Skeletal muscle satellite cell (primary cell): ENCODE data around the gene INPP5J.

Experiments used
- H3K27me3 ChIP-seq: 2 replicates; pipeline ENCODE4 v1.7.0; 2013; ENCODE audit warnings: low read length; ENCODE audit not compliant: control insufficient read depth, insufficient read depth
- H3K36me3 ChIP-seq: 2 replicates; pipeline ENCODE4 v1.7.0; 2013; ENCODE audit warnings: mild to moderate bottlenecking, control low read depth, low read length; ENCODE audit not compliant: insufficient read depth
- H3K4me1 ChIP-seq: 2 replicates; pipeline ENCODE4 v1.7.0; 2013; ENCODE audit warnings: low read length; ENCODE audit not compliant: control insufficient read depth, insufficient read depth
- H3K4me2 ChIP-seq: 2 replicates; pipeline ENCODE4 v1.7.0; 2013; ENCODE audit warnings: mild to moderate bottlenecking, low read length
- H3K4me3 ChIP-seq: 2 replicates; pipeline ENCODE4 v1.7.0; 2013; ENCODE audit warnings: low read length
- H3K9ac ChIP-seq: 2 replicates; pipeline ENCODE4 v1.7.0; 2013; ENCODE audit warnings: mild to moderate bottlenecking, low read depth, low read length, moderate library complexity
- H3K9me3 ChIP-seq: replicated peaks from 2 replicates; pipeline ENCODE4 v1.7.0; 2013; ENCODE audit warnings: mild to moderate bottlenecking, control low read depth, low read length

The INPP5J gene

GRCh38 chr22:31148488-31148887, 25.7 kb downstream of the INPP5J start:
- no peak overlapping the region for H3K4me3 ChIP-seq
- H3K27me3 ChIP-seq, result peaks cover 2% of the 10 kb centered on the region

GRCh38 chr22:31148953-31149627, 26.3 kb downstream of the INPP5J start:
- Histone ChIP-seq H3K27me3 (no peaks in the 10 kb centered on the region), H3K4me2 (no peak overlapping the region), H3K4me3 (no peak overlapping the region), H3K9me3 (peaks cover 3% of the 10 kb centered on the region), H3K36me3 (no peaks in the 10 kb centered on the region), H3K4me1 (peaks cover 7% of the 10 kb centered on the region), H3K9ac (no peak overlapping the region)

More at GRCh38 chr22:31148488-31148887, 25.7 kb downstream of the INPP5J start:
- no peak overlapping the region for H3K9ac ChIP-seq
- no peaks in the 10 kb centered on the region for H3K36me3 ChIP-seq
- no peak overlapping the region for H3K4me2 ChIP-seq
- peaks cover 7% of the 10 kb centered on the region for H3K4me1 ChIP-seq
- H3K9me3 ChIP-seq, result peaks cover 3% of the 10 kb centered on the region

GRCh38 chr22:31150615-31151014, 27.8 kb downstream of the INPP5J start:
- Histone ChIP-seq H3K9me3 (no peaks in the 10 kb centered on the region), H3K9ac (no peak overlapping the region), H3K4me1 (peaks cover 10% of the 10 kb centered on the region), H3K36me3 (no peaks in the 10 kb centered on the region), H3K27me3 (no peaks in the 10 kb centered on the region), H3K4me2 (no peak overlapping the region), H3K4me3 (no peak overlapping the region)

DNA sequence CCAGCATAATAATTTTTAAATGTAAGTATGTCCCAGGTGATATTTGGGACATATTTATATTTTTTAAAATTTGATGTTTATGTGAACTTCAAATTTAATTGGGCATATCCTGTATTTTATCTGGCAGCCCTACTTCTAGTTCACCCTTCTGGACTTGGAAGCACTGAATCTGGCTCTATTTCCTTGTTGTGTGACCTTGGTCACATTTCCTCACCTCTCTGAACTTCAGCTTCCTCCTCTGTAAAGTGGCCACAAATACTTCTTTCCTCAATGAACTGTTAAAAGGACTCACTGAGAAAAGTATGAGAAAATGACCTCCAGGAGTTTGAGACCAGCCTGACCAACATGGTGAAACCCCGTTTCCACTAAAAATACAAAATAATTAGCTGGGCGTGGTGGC, 29.1 kb downstream of the INPP5J start:
- Histone ChIP-seq H3K9me3 (no peaks in the 10 kb centered on the region), H3K4me2 (no peak overlapping the region), H3K4me1 (peaks cover 10% of the 10 kb centered on the region), H3K27me3 (no peaks in the 10 kb centered on the region), H3K9ac (no peak overlapping the region), H3K36me3 (no peaks in the 10 kb centered on the region), H3K4me3 (no peak overlapping the region)

DNA sequence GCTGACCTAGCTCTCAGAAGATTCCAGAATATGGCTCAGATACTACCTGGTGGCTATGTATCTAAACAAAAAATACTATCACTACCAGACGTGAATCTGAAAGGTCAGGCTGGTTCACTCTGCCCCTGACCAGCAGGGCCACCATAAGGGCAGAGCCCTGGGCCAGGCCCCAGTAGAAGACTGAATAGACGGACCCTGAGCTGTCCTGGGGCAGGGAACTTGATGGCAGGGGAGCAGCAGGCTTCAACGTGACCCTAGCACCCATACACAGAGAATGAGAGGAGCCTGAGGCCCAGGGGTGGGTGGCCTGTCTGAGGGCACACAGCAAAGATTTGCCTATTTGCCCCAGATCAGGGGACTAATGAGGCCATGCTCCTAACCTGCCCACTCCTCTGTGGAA, 30.6 kb downstream of the INPP5J start:
- Histone ChIP-seq H3K27me3 (no peaks in the 10 kb centered on the region), H3K9ac (no peak overlapping the region), H3K36me3 (no peaks in the 10 kb centered on the region), H3K4me3 (no peak overlapping the region), H3K9me3 (no peaks in the 10 kb centered on the region), H3K4me1 (peaks cover 9% of the 10 kb centered on the region), H3K4me2 (no peak overlapping the region)

- Histone ChIP-seq H3K4me2 (no peak overlapping the region), H3K4me1 (peaks cover 3% of the 10 kb centered on the region), H3K9me3 (no peaks in the 10 kb centered on the region), H3K4me3 (no peak overlapping the region), H3K36me3 (no peaks in the 10 kb centered on the region), H3K9ac (no peak overlapping the region), H3K27me3 (no peaks in the 10 kb centered on the region)
Observed at GRCh38 chr22:31154975-31155374, 32.2 kb downstream of the INPP5J start.

DNA sequence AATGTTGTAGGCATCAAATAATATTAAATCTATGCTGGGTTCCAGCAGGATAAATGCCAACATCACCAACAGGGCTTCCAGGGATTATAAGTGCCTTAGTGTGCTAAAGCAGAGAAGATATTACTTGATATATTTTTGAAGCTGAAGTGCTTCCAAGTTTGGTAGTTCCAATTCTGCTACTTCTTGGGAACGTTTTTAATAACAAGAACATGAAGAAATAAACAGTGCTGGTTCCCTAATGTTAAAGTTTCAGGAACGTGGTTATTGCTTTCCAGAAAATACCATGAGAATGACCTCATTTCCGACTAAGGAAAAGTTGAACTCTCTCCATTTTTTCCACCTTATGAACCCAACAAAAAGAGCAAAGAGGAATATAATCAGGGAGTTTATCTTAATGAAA, 32.7 kb downstream of the INPP5J start:
- Histone ChIP-seq H3K27me3 (no peaks in the 10 kb centered on the region), H3K4me1 (peaks cover 3% of the 10 kb centered on the region), H3K4me3 (no peak overlapping the region), H3K36me3 (no peaks in the 10 kb centered on the region), H3K9ac (no peak overlapping the region), H3K9me3 (no peaks in the 10 kb centered on the region), H3K4me2 (no peak overlapping the region)

- Histone ChIP-seq H3K27me3 (no peaks in the 10 kb centered on the region), H3K4me2 (peak overlapping the region; percentile 78), H3K36me3 (peaks cover 9% of the 10 kb centered on the region), H3K4me1 (peaks cover 24% of the 10 kb centered on the region), H3K9me3 (no peaks in the 10 kb centered on the region), H3K9ac (peak overlapping the region; percentile 93), H3K4me3 (peak overlapping the region; percentile 98)
Observed at GRCh38 chr22:31160328-31160978, 37.7 kb downstream of the INPP5J start.

GRCh38 chr22:31161386-31161785, 38.6 kb downstream of the INPP5J start:
- peaks cover 16% of the 10 kb centered on the region for H3K36me3 ChIP-seq
- peak overlapping the region; percentile 98 for H3K4me3 ChIP-seq
- peak overlapping the region; percentile 78 for H3K4me2 ChIP-seq
- peak overlapping the region; percentile 93 for H3K9ac ChIP-seq
- H3K27me3 ChIP-seq, result no peaks in the 10 kb centered on the region
- H3K4me1 ChIP-seq, result peaks cover 24% of the 10 kb centered on the region
- H3K9me3 ChIP-seq, result no peaks in the 10 kb centered on the region

- Histone ChIP-seq H3K36me3 (peaks cover 16% of the 10 kb centered on the region), H3K27me3 (no peaks in the 10 kb centered on the region), H3K4me2 (peak overlapping the region; percentile 78), H3K4me1 (peaks cover 24% of the 10 kb centered on the region), H3K9me3 (no peaks in the 10 kb centered on the region), H3K4me3 (peak overlapping the region; percentile 98), H3K9ac (no peak overlapping the region)
Observed at GRCh38 chr22:31162015-31162765, 39.4 kb downstream of the INPP5J start.

- Histone ChIP-seq H3K9ac (no peak overlapping the region), H3K4me2 (no peak overlapping the region), H3K4me1 (peaks cover 32% of the 10 kb centered on the region), H3K9me3 (no peaks in the 10 kb centered on the region), H3K27me3 (no peaks in the 10 kb centered on the region), H3K36me3 (peaks cover 4% of the 10 kb centered on the region), H3K4me3 (no peak overlapping the region)
Observed at GRCh38 chr22:31170971-31171370, 48.2 kb downstream of the INPP5J start.
